HG03378 (cell line): ENCODE data around the gene CH25H.

Experiments used
- ATAC-seq: cut with Tn5 transposase; IDR thresholded peaks from one replicate; pipeline ENCODE4 v1.9.1; 2021; ENCODE audit warnings: mild to moderate bottlenecking, moderate library complexity; ENCODE audit not compliant: unreplicated experiment

CH25H gene

DNA sequence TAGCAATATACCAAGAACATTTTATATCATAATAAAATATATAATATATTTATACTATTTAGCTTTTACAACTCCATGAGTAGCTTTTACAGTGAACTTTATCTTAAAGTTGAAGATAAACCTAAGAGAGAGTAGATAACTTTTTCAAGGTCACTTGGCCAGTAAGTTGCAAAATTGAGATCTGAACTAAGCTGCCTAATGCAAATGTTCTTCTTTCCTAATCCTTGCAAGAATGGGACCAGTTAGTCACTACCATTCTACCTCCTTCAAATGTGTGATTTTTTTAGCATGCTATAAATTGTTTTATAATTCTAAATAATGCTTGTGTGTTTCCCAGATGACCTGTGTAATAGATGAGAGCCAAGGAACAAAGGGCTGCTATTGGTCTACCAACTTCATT is 47.8 kb downstream of the CH25H start:
- ATAC-seq: no peak

DNA sequence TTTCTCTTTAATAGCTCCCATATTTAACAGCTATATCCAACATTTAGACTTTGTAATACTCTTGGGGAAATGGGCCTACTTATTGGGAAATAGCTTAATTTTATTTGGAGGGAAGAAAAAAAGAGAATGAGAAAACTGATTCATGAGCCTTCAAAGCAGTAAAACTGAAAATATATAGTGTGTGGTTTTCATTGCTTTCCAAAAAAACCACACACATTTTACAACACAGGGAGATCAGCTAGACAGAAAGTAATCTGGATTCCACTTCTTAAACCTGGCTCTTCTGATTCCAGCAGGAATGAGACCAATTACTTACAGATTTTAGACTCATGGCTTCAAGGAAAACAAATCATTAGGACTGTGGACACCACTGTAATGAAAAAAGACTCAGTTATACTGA is 48.7 kb downstream of the CH25H start:
- ATAC-seq: no peak

DNA sequence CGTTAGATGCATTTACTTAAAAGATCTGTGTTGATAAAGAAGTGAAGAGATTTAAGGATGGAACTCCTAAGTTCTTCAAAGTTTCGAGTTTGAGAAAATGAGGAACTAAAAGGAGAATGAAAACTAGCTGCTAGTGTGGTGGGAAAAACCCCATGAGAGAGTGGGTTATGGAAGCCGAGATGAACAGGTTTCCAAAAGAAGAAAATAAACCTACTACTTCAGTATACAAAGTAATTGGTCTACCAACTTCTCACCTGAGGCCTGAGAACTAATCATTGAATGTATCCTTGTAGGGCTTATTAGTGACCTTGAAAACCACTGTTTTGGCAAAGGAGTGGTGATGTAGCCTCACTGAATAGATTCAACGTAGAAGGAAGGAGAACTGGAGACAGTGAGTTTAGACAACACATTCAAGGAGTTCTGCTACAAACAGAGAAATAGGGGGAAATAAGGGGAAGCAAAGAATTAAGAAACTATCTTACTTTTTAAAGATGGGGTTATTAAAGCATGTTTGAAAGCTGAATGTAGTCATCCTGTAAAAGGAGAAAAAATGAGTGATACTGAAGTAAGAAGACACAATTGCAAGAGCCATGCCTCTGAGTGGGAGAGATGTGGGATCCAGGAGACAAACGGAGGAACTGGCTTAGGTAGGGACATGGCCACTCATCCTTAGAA is 50.8 kb downstream of the CH25H start:
- ATAC-seq: no peak
